BJ (cell line): ENCODE data around the gene RNF6. TPM values are rescaled to one million over a fixed set of nuclear protein-coding genes. Genes with fewer than 3 reads are reported as not detected.
A peak's percentile ranks its signal among the peaks of the same experiment; 100 is the strongest.
"Not testable (repeated sequence)": the region's sequence is repeated elsewhere in the genome, so short reads cannot be mapped to it uniquely, and the experiment has no call there.

ENCODE experiments used
- CTCF ChIA-PET: fragments of 350-600 bp; formaldehyde crosslinking; extraction: SDS; loops from one replicate; lab custom pipeline; 2021; ENCODE audit warnings: antibody characterized with exemption, inconsistent platforms; lab: Yijun Ruan, JAX
- POLR2A ChIA-PET: fragments of 300-600 bp; sonication (Branson Sonifier 250); formaldehyde crosslinking; extraction: SDS; loops from one replicate; lab custom pipeline; 2021; ENCODE audit warnings: antibody characterized with exemption; lab: Charles Lee
- DNase-seq: peaks from one replicate; pipeline ENCODE4 v3.0.0-alpha.2; 2011; ENCODE audit warnings: low read depth
- H3K27me3 ChIP-seq: 2 replicates; pipeline ENCODE4 v1.6.0; 2011; ENCODE audit warnings: low read length; ENCODE audit not compliant: control insufficient read depth, insufficient read depth
- H3K36me3 ChIP-seq: 2 replicates; pipeline ENCODE4 v1.5.1; 2011; ENCODE audit warnings: low read length; ENCODE audit not compliant: control insufficient read depth, insufficient read depth
- H3K4me3 ChIP-seq: 2 replicates; pipeline ENCODE4 v1.5.1; 2011; ENCODE audit warnings: low read depth, mild to moderate bottlenecking, control low read depth, low read length
- CTCF ChIP-seq: IDR thresholded peaks from 2 replicates; pipeline ENCODE4 v1.5.1; 2011; ENCODE audit warnings: low read depth, mild to moderate bottlenecking, control low read depth, inconsistent platforms, low read length, moderate library complexity; ENCODE audit not compliant: insufficient read depth
- polyA plus RNA-seq: library from polyadenylated mRNA; depleted of rRNA; stranded (reverse); fragments of >200 nt; gene quantifications from 2 replicates; pipeline ENCODE4 v1.2.3, GENCODE V29; 2011

Gene RNF6
- polyA plus RNA-seq, 1 experiment, result 19.1 TPM

- H3K36me3 ChIP-seq, result no peaks in the 10 kb centered on the region
- peak overlapping the region; percentile 78 for H3K4me3 ChIP-seq
- H3K27me3 ChIP-seq, result peaks cover 3% of the 10 kb centered on the region; the same call in 1 of the 2 replicates
- no peak for DNase-seq
- CTCF ChIA-PET, result no interaction called here
- no peak for TF ChIP-seq CTCF
- POLR2A ChIA-PET, result no interaction called here
Measured at GRCh38 chr13:26253262-26253786, 31.2 kb upstream of the RNF6 start.

- POLR2A ChIA-PET, DNase-seq, CTCF ChIA-PET: not testable (repeated sequence)
Measured at GRCh38 chr13:26252006-26252405, 29.9 kb upstream of the RNF6 start.

GRCh38 chr13:26249551-26249950, 27.4 kb upstream of the RNF6 start:
- H3K4me3 ChIP-seq, result no peak overlapping the region
- ChIA-PET CTCF (no interaction called here), POLR2A (no interaction called here)
- no peaks in the 10 kb centered on the region for H3K36me3 ChIP-seq
- no peak for DNase-seq
- no peak for TF ChIP-seq CTCF
- H3K27me3 ChIP-seq, result peaks cover 3% of the 10 kb centered on the region

More at GRCh38 chr13:26252006-26252405, 29.9 kb upstream of the RNF6 start:
- not testable (repeated sequence) for H3K36me3 ChIP-seq, H3K27me3 ChIP-seq, H3K4me3 ChIP-seq

GRCh38 chr13:26247608-26248007, 25.5 kb upstream of the RNF6 start:
- no peak for DNase-seq
- Histone ChIP-seq H3K36me3 (no peaks in the 10 kb centered on the region), H3K27me3 (peaks cover 3% of the 10 kb centered on the region), H3K4me3 (no peak overlapping the region)
- ChIA-PET POLR2A (no interaction called here), CTCF (no interaction called here)
- no peak for TF ChIP-seq CTCF

- H3K36me3 ChIP-seq, result no peaks in the 10 kb centered on the region
- no peak for TF ChIP-seq CTCF
- ChIA-PET POLR2A (no interaction called here), CTCF (no interaction called here)
- no peak for DNase-seq
- H3K27me3 ChIP-seq, result peaks cover 1% of the 10 kb centered on the region; the same call in 1 of the 2 replicates
- no peak overlapping the region for H3K4me3 ChIP-seq
Measured at GRCh38 chr13:26247011-26247410, 24.9 kb upstream of the RNF6 start.

- no peak for DNase-seq
- no peak for TF ChIP-seq CTCF
- H3K36me3 ChIP-seq, result no peaks in the 10 kb centered on the region
- H3K27me3 ChIP-seq, result peaks cover 1% of the 10 kb centered on the region; the same call in 1 of the 2 replicates
- H3K4me3 ChIP-seq, result no peak overlapping the region
- POLR2A ChIA-PET, result no interaction called here
- CTCF ChIA-PET, result no interaction called here
Measured at GRCh38 chr13:26246154-26246553, 24.0 kb upstream of the RNF6 start.
